HG03108 (cell line): Measurements from ENCODE around the gene SPACA6.
"Not testable (repeated sequence)": the region's sequence is repeated elsewhere in the genome, so short reads cannot be mapped to it uniquely, and the experiment has no call there.

ENCODE experiments used
- ATAC-seq: cut with Tn5 transposase; IDR thresholded peaks from one replicate; pipeline ENCODE4 v1.9.1; 2021; ENCODE audit warnings: moderate library complexity; ENCODE audit not compliant: unreplicated experiment

The SPACA6 gene

GRCh38 chr19:51693260-51693659 is at the start of gene SPACA6:
Gene SPACA6 (plus strand): TSS chr19:51693330. CDS start chr19:51693527, 197 bp downstream.
- no peak for ATAC-seq

GRCh38 chr19:51644636-51645271 is 48.4 kb upstream of the SPACA6 start:
- ATAC-seq: no peak

GRCh38 chr19:51646730-51647129 is 46.4 kb upstream of the SPACA6 start, which contains the start of gene SIGLEC14:
Gene SIGLEC14 (minus strand): TSS chr19:51646825. CDS start chr19:51646759, 66 bp downstream.
- ATAC-seq: not testable (repeated sequence)

- ATAC-seq: no peak
Measured at GRCh38 chr19:51647318-51647717, 45.8 kb upstream of the SPACA6 start.

GRCh38 chr19:51651216-51651846 is 41.8 kb upstream of the SPACA6 start:
- no peak for ATAC-seq

- no peak for ATAC-seq
Measured at GRCh38 chr19:51652266-51652665, 40.9 kb upstream of the SPACA6 start.

- no peak for ATAC-seq
Measured at GRCh38 chr19:51653162-51653561, 40.0 kb upstream of the SPACA6 start.

GRCh38 chr19:51654783-51655182 is 38.3 kb upstream of the SPACA6 start:
- no peak for ATAC-seq

GRCh38 chr19:51660975-51661600 is 32.0 kb upstream of the SPACA6 start:
- no peak for ATAC-seq

GRCh38 chr19:51663650-51664049 is 29.5 kb upstream of the SPACA6 start:
- ATAC-seq: no peak

GRCh38 chr19:51664131-51664530 is 29.0 kb upstream of the SPACA6 start:
- ATAC-seq: no peak

GRCh38 chr19:51664997-51665396 is 28.1 kb upstream of the SPACA6 start:
- ATAC-seq: no peak

- no peak for ATAC-seq
Measured at GRCh38 chr19:51668216-51668615, 24.9 kb upstream of the SPACA6 start.

- not testable (repeated sequence) for ATAC-seq
Measured at GRCh38 chr19:51675911-51676565, 17.1 kb upstream of the SPACA6 start.

- no peak for ATAC-seq
Measured at GRCh38 chr19:51676566-51677083, 16.5 kb upstream of the SPACA6 start.

- ATAC-seq: no peak
Measured at GRCh38 chr19:51680474-51680873, 12.7 kb upstream of the SPACA6 start.

GRCh38 chr19:51681286-51681941 is 11.7 kb upstream of the SPACA6 start:
- no peak for ATAC-seq

- no peak for ATAC-seq
Measured at GRCh38 chr19:51686171-51686570, 7.0 kb upstream of the SPACA6 start.

GRCh38 chr19:51687791-51688670 is 5.1 kb upstream of the SPACA6 start:
- no peak for ATAC-seq
